ENCODE data around the gene BPIFB6. TPM values are rescaled to one million over a fixed set of nuclear protein-coding genes. Genes with fewer than 3 reads are reported as not detected.

BPIFB6 gene
- total RNA-seq, 1 experiment from 2014 or later = not detected

DNA sequence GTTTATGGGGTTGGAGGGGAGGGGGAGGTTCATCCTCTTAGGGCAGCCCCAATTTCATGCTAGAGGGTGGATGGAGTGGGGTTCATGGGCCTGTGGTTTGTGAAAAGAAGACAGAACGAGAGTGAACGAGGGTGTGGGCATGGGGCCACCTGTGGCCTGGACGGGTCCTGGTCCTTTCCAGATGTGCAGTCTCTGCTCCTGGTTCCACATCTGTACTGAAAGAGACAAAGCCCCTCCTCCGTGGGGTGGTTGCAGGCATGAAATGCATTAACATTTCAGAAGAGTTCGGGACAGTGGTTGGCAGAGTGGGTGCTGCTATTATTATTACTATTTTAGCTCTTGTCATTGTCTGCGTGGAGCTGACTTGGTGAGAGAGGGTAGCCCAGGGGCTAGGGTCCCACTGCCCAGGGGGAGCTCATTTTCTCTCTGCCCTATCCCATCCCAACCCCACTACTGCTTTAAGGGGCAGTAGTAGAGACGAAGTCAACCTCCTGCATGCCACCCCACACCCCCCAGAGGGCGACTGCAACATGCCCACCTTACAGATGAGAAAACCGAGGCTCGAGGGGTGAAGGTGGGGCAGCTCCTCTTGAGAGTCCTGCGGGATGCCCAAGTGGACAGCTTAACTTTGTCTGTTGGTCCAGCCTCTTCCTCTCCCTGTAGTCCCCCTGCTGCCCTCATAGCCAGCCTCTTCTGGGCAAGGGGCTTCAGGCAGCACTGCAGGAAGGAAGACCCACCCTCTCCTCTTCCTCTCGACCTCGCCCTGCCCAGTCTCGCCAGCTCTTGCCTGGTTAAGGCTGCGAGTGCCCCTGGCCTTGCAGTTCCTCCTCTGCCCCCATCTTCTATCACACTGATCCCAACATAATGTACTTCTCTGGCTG is 15.5 kb upstream of the BPIFB6 start:
- peaks cover 67% of the 10 kb centered on the region for H3K27me3 ChIP-seq (ENCODE audit: low read length)
- CTCF ChIA-PET = no interaction called here

DNA sequence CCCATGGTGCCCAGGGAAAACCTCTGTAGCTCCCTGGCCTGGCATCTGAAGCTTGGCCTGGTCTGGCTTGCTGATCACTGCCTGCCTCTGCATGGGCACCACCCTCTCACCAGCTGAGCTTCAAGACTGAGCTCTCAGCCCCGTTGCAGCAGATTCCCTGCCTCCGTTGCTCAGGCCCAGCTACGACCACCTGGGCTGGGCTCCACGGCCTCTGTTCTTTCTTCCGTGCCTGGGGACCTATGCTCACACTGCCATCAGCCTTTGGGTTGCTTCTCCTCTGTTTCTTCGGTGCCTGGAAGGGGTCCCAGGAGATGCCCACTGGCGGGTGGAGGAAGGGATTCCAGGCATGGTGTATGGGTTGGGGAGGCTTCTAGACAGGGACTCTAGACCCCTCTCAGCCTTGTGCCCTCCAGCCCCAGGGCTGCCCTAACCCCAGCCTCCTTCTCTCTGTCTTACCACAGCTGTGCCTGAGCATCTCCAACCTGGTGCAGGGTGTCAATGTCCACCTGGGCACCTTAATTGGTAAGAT is 14.8 kb upstream of the BPIFB6 start:
- no peak for ATAC-seq
- no peaks in the 10 kb centered on the region for H3K9me3 ChIP-seq (ENCODE audit: low read length)
- TF ChIP-seq EZH2 (IDR thresholded peaks at IDR 0.05; ENCODE audit: low read length, unreplicated experiment) = no peak
- TF ChIP-seq CTCF (conservative IDR thresholded peaks at IDR 0.05; ENCODE audit: low read depth, low read length) = no peak
- no peak for TF ChIP-seq EZH2phosphoT487 (IDR thresholded peaks at IDR 0.05; ENCODE audit: borderline replicate concordance, low read length)

More for the DNA sequence above, 15.5 kb upstream of the BPIFB6 start:
- no peak for ATAC-seq
- Histone ChIP-seq H3K4me1 (ENCODE audit: insufficient read depth, low read length) (no peaks in the 10 kb centered on the region), H3K4me2 (ENCODE audit: low read length) (no peak overlapping the region), H3K27ac (ENCODE audit: low read length) (no peak overlapping the region), H3K79me2 (ENCODE audit: low read length) (no peaks in the 10 kb centered on the region), H3F3A (ENCODE audit: low read length, unreplicated experiment) (no peaks in the 10 kb centered on the region), H3K9ac (ENCODE audit: low read length) (no peak overlapping the region), H4K20me1 (ENCODE audit: low read length) (no peaks in the 10 kb centered on the region), H3K9me3 (ENCODE audit: low read length) (no peaks in the 10 kb centered on the region), H3K4me3 (ENCODE audit: low read length) (no peak overlapping the region), H3K9me2 (replicated peaks; ENCODE audit: low read length) (no peaks in the 10 kb centered on the region), H2AFZ (ENCODE audit: low read length) (no peak overlapping the region), H3K36me3 (ENCODE audit: low read depth, low read length) (no peaks in the 10 kb centered on the region)
- intact Hi-C loops (cut with micrococcal nuclease) = no loop called here
- no TSS peak for BruUV-seq (replicated peaks)
- TF ChIP-seq EZH2 (IDR thresholded peaks at IDR 0.05; ENCODE audit: low read length, unreplicated experiment) = no peak
- TF ChIP-seq CTCF (conservative IDR thresholded peaks at IDR 0.05; ENCODE audit: low read depth, low read length) = no peak
- no peak for TF ChIP-seq EZH2phosphoT487 (IDR thresholded peaks at IDR 0.05; ENCODE audit: borderline replicate concordance, low read length)
- no peak for DNase-seq
- POLR2A ChIA-PET (ENCODE audit: unreplicated experiment) = no interaction called here

GRCh38 chr20:33017542-33017941 is 13.9 kb upstream of the BPIFB6 start:
- no peak overlapping the region for H3K9ac ChIP-seq (ENCODE audit: low read length)
- H3K4me2 ChIP-seq (ENCODE audit: low read length) = no peak overlapping the region
- H3K9me2 ChIP-seq (replicated peaks; ENCODE audit: low read length) = no peaks in the 10 kb centered on the region
- no peaks in the 10 kb centered on the region for H3K36me3 ChIP-seq (ENCODE audit: low read depth, low read length)
- H2AFZ ChIP-seq (ENCODE audit: low read length) = no peak overlapping the region
- H3K79me2 ChIP-seq (ENCODE audit: low read length) = no peaks in the 10 kb centered on the region
- no peaks in the 10 kb centered on the region for H3K4me1 ChIP-seq (ENCODE audit: insufficient read depth, low read length)
- POLR2A ChIA-PET (ENCODE audit: unreplicated experiment) = no interaction called here
- DNase-seq (no peak), ATAC-seq (no peak)
- H3K9me3 ChIP-seq (ENCODE audit: low read length) = no peaks in the 10 kb centered on the region
- intact Hi-C loops (cut with micrococcal nuclease) = no loop called here
- no peaks in the 10 kb centered on the region for H3F3A ChIP-seq (ENCODE audit: low read length, unreplicated experiment)
- no peak overlapping the region for H3K4me3 ChIP-seq (ENCODE audit: low read length)
- no peaks in the 10 kb centered on the region for H4K20me1 ChIP-seq (ENCODE audit: low read length)
- CTCF ChIA-PET = no interaction called here
- peaks cover 53% of the 10 kb centered on the region for H3K27me3 ChIP-seq (ENCODE audit: low read length)
- TF ChIP-seq EZH2phosphoT487 (IDR thresholded peaks at IDR 0.05; ENCODE audit: borderline replicate concordance, low read length) (no peak), EZH2 (IDR thresholded peaks at IDR 0.05; ENCODE audit: low read length, unreplicated experiment) (no peak), CTCF (conservative IDR thresholded peaks at IDR 0.05; ENCODE audit: low read depth, low read length) (no peak)
- BruUV-seq (replicated peaks) = no TSS peak
- no peak overlapping the region for H3K27ac ChIP-seq (ENCODE audit: low read length)

More for the DNA sequence above, 14.8 kb upstream of the BPIFB6 start:
- H3K27ac ChIP-seq (ENCODE audit: low read length) = no peak overlapping the region
- no peaks in the 10 kb centered on the region for H3K9me2 ChIP-seq (replicated peaks; ENCODE audit: low read length)
- H3K36me3 ChIP-seq (ENCODE audit: low read depth, low read length) = no peaks in the 10 kb centered on the region
- H3K9ac ChIP-seq (ENCODE audit: low read length) = no peak overlapping the region
- no peaks in the 10 kb centered on the region for H3K79me2 ChIP-seq (ENCODE audit: low read length)
- ChIA-PET POLR2A (ENCODE audit: unreplicated experiment) (no interaction called here), CTCF (no interaction called here)
- no peak for DNase-seq
- no peaks in the 10 kb centered on the region for H4K20me1 ChIP-seq (ENCODE audit: low read length)
- no peak overlapping the region for H3K4me3 ChIP-seq (ENCODE audit: low read length)
- no TSS peak for BruUV-seq (replicated peaks)
- no peak overlapping the region for H2AFZ ChIP-seq (ENCODE audit: low read length)
- H3K4me2 ChIP-seq (ENCODE audit: low read length) = no peak overlapping the region
- no peaks in the 10 kb centered on the region for H3K4me1 ChIP-seq (ENCODE audit: insufficient read depth, low read length)
- H3K27me3 ChIP-seq (ENCODE audit: low read length) = peaks cover 61% of the 10 kb centered on the region
- intact Hi-C loops (cut with micrococcal nuclease) = no loop called here
- H3F3A ChIP-seq (ENCODE audit: low read length, unreplicated experiment) = no peaks in the 10 kb centered on the region

Data from PC-3 (cell line).